SK-N-SH (cell line): ENCODE results near the gene WWP2. TPM values are rescaled to one million over a fixed set of nuclear protein-coding genes. Genes with fewer than 3 reads are reported as not detected.

Experiments
- CTCF ChIA-PET: fragments of 300-600, 350-600 bp; formaldehyde crosslinking; extraction: SDS; loops from one replicate; lab custom pipeline; 2021; lab: Yijun Ruan, JAX
- POLR2A ChIA-PET: fragments of 350-600 bp; sonication (Branson Sonifier 250); formaldehyde crosslinking; extraction: SDS; loops from one replicate; lab custom pipeline; 2020; ENCODE audit warnings: antibody characterized with exemption, inconsistent platforms; lab: Yijun Ruan, JAX
- DNase-seq: peaks from one replicate; pipeline ENCODE4 v3.0.0; 2012
- H2AFZ ChIP-seq: fragments of 200-600 bp; sonication (generic); 2 replicates; pipeline ENCODE4 v1.8.1; 2016; ENCODE audit warnings: antibody characterized with exemption, mild to moderate bottlenecking, low read depth
- H3F3A ChIP-seq: fragments of 200-600 bp; sonication (generic); replicated peaks from 2 replicates; pipeline ENCODE3; 2016; ENCODE audit warnings: antibody characterized with exemption, mild to moderate bottlenecking; ENCODE audit not compliant: insufficient read depth
- H3K27ac ChIP-seq, 2 experiments: fragments of 200-500 bp in 1 of 2; fragments of 200-600 bp in 1 of 2; sonication (Bioruptor generic) in 1 of 2; sonication (generic), shearing (Covaris generic) in 1 of 2; 2 replicates each; pipeline versions ENCODE4 v1.5.1 to v1.6.1; 2014 to 2016; ENCODE audit warnings: low read depth in 2 of 2, inconsistent platforms in 1 of 2, low read length in 1 of 2, mild to moderate bottlenecking in 1 of 2, mixed read lengths in 1 of 2
- H3K27me3 ChIP-seq: fragments of 200-600 bp; sonication (generic), shearing (Covaris generic); 2 replicates; pipeline ENCODE4 v1.6.1; 2016; ENCODE audit warnings: mixed run types; ENCODE audit not compliant: insufficient read depth
- H3K36me3 ChIP-seq, 2 experiments: fragments of 200-500 bp in 1 of 2; fragments of 200-600 bp in 1 of 2; sonication (Bioruptor generic) in 1 of 2; sonication (generic) in 1 of 2; replicated peaks in 1 of 2; 2 replicates each; pipeline versions ENCODE3 to v1.5.1; 2014 to 2016; ENCODE audit warnings: low read length in 1 of 2, mild to moderate bottlenecking in 1 of 2; ENCODE audit not compliant: insufficient read depth in 2 of 2, control insufficient read depth in 1 of 2
- H3K4me1 ChIP-seq, 2 experiments: fragments of 200-500 bp in 1 of 2; fragments of 200-600 bp in 1 of 2; sonication (Bioruptor generic) in 1 of 2; sonication (generic), shearing (Covaris generic) in 1 of 2; 2 replicates each; pipeline versions ENCODE4 v1.5.1 to v1.6.1; 2014 to 2016; ENCODE audit warnings: low read depth in 1 of 2, low read length in 1 of 2, mixed run types in 1 of 2; ENCODE audit not compliant: insufficient read depth in 2 of 2, control insufficient read depth in 1 of 2
- H3K4me2 ChIP-seq: fragments of 200-600 bp; sonication (generic), shearing (Covaris generic); 2 replicates; pipeline ENCODE4 v1.6.1; 2017; ENCODE audit warnings: mixed run types
- H3K4me3 ChIP-seq, 2 experiments: fragments of 200-500 bp in 1 of 2; fragments of 200-600 bp in 1 of 2; sonication (Bioruptor generic) in 1 of 2; sonication (generic), shearing (Covaris generic) in 1 of 2; 2 replicates each; pipeline versions ENCODE4 v1.5.1 to v1.8.1; 2014 to 2016; ENCODE audit warnings: low read depth in 2 of 2, inconsistent platforms in 1 of 2, low read length in 1 of 2, mild to moderate bottlenecking in 1 of 2, mixed read lengths in 1 of 2, moderate library complexity in 1 of 2
- H3K79me2 ChIP-seq: fragments of 200-600 bp; sonication (generic); 2 replicates; pipeline ENCODE4 v1.8.1; 2017; ENCODE audit warnings: mild to moderate bottlenecking; ENCODE audit not compliant: insufficient read depth
- H3K9ac ChIP-seq: fragments of 200-600 bp; sonication (generic); 2 replicates; pipeline ENCODE4 v1.6.1; 2017; ENCODE audit warnings: mixed run types
- H3K9me2 ChIP-seq: fragments of 200-600 bp; sonication (generic); 2 replicates; pipeline ENCODE4 v1.6.1; 2017; ENCODE audit warnings: mixed run types
- H3K9me3 ChIP-seq: fragments of 200-600 bp; sonication (generic); 2 replicates; pipeline ENCODE4 v1.6.1; 2017; ENCODE audit warnings: mixed run types, mild to moderate bottlenecking, moderate library complexity
- H4K20me1 ChIP-seq: fragments of 200-600 bp; sonication (generic); 2 replicates; pipeline ENCODE4 v1.6.1; 2017; ENCODE audit warnings: mild to moderate bottlenecking, mixed run types; ENCODE audit not compliant: insufficient read depth
- CHD2 ChIP-seq: fragments of 150-350 bp; IDR thresholded peaks from 2 replicates; pipeline ENCODE4 v1.6.1; 2018; ENCODE audit warnings: low read length; ENCODE audit not compliant: partially characterized antibody
- CTCF ChIP-seq: fragments of 200-600 bp; sonication (generic); IDR thresholded peaks from 2 replicates; pipeline ENCODE4 v1.6.1; 2017; ENCODE audit warnings: antibody characterized with exemption, mild to moderate bottlenecking, moderate library complexity
- ELF1 ChIP-seq: IDR thresholded peaks from 2 replicates; pipeline ENCODE4 v1.4.0; 2012
- EP300 ChIP-seq, 2 experiments: IDR thresholded peaks; 2 replicates each; pipeline versions ENCODE4 v1.4.0 to v1.6.1; 2012; ENCODE audit warnings: borderline replicate concordance in 1 of 2, low read depth in 1 of 2, low read length in 1 of 2
- FOXJ3 ChIP-seq: sonication (generic); formaldehyde crosslinking; IDR thresholded peaks from 2 replicates; pipeline ENCODE4 v1.5.1; 2020; ENCODE audit warnings: mild to moderate bottlenecking, missing genetic modification reagents
- GABPA ChIP-seq: IDR thresholded peaks from 2 replicates; pipeline ENCODE4 v1.4.0; 2012; ENCODE audit warnings: low read depth, mild to moderate bottlenecking
- GATA2 ChIP-seq: sonication (generic); formaldehyde crosslinking; IDR thresholded peaks from 2 replicates; pipeline ENCODE4 v1.5.0; 2020; ENCODE audit warnings: mild to moderate bottlenecking, missing genetic modification reagents
- IRF3 ChIP-seq: fragments of 150-350 bp; IDR thresholded peaks from 2 replicates; pipeline ENCODE4 v1.6.1; 2016; ENCODE audit warnings: mild to moderate bottlenecking, low read depth, low read length
- JUND ChIP-seq: IDR thresholded peaks from 2 replicates; pipeline ENCODE4 v1.4.0; 2012
- MEF2A ChIP-seq: IDR thresholded peaks from 2 replicates; pipeline ENCODE4 v1.4.0; 2012; ENCODE audit warnings: low read depth, borderline replicate concordance
- PBX3 ChIP-seq: IDR thresholded peaks from 2 replicates; pipeline ENCODE4; 2012
- POLR2AphosphoS5 ChIP-seq: IDR thresholded peaks from 2 replicates; pipeline ENCODE4 v1.6.1; 2012; ENCODE audit warnings: low read depth, low read length
- RCOR1 ChIP-seq: fragments of 150-350 bp; IDR thresholded peaks from 2 replicates; pipeline ENCODE4 v1.6.1; 2017; ENCODE audit warnings: antibody characterized with exemption, low read length
- RFX5 ChIP-seq: IDR thresholded peaks from 2 replicates; pipeline ENCODE4 v1.6.1; 2012; ENCODE audit warnings: mild to moderate bottlenecking, improper control_type of control experiment, low read length
- SIN3A ChIP-seq: IDR thresholded peaks from 2 replicates; pipeline ENCODE4 v1.6.1; 2012; ENCODE audit warnings: low read depth, mild to moderate bottlenecking, low read length, moderate library complexity, borderline replicate concordance
- SMC3 ChIP-seq: IDR thresholded peaks from 2 replicates; pipeline ENCODE4 v1.6.1; 2012; ENCODE audit warnings: low read depth, low read length, improper control_type of control experiment
- TAF1 ChIP-seq: IDR thresholded peaks from 2 replicates; pipeline ENCODE4 v1.6.1; 2012; ENCODE audit warnings: low read depth, mild to moderate bottlenecking, low read length, moderate library complexity, borderline replicate concordance
- TEAD4 ChIP-seq: IDR thresholded peaks from 2 replicates; pipeline ENCODE4 v1.4.0; 2012; ENCODE audit warnings: mild to moderate bottlenecking, borderline replicate concordance; ENCODE audit not compliant: insufficient read depth
- USF2 ChIP-seq: fragments of 150-350 bp; IDR thresholded peaks from 2 replicates; pipeline ENCODE4 v1.6.1; 2017; ENCODE audit warnings: antibody characterized with exemption, low read length, low read depth, borderline replicate concordance
- YY1 ChIP-seq: IDR thresholded peaks from 2 replicates; pipeline ENCODE4 v1.4.0; 2012; ENCODE audit warnings: low read depth, mild to moderate bottlenecking
- whole genome bisulfite sequencing: methylation state at CpG from one replicate; pipeline ENCODE4 v1.1.6; 2017; ENCODE audit warnings: low lambda C conversion rate; 5-methylcytosine and 5-hydroxymethylcytosine counted together
- polyA plus RNA-seq, 3 experiments: library from polyadenylated mRNA; depleted of rRNA; stranded (reverse); fragments of >200 nt; gene quantifications; 2 replicates each; pipeline ENCODE4 v1.2.3, GENCODE V29; 2012

WWP2 gene
- polyA plus RNA-seq, 1 of the 3 experiments (the other 2 are of a cell fraction), result 13.3 TPM

- no peaks in the 10 kb centered on the region for H3F3A ChIP-seq
- 96% methylated on average over 17 of the region's 17 CpGs for WGBS
- peaks cover 3 to 47% of the 10 kb centered on the region in 2 experiments for H3K36me3 ChIP-seq
- CTCF ChIA-PET, result interaction anchor here (1.9 to 9.3 kb wide), 2 partner anchors 138 to 180 kb away, joined by 7 to 65 read pairs; partner anchors contain the start of gene NOB1
- H3K4me3 ChIP-seq, result no peak overlapping the region
- H3K4me1 ChIP-seq, result no peaks in the 10 kb centered on the region; a peak in 1 of 4 replicates
- no peak for DNase-seq
- no peak for TF ChIP-seq GATA2
- TF ChIP-seq RFX5, result no peak
- no peak for TF ChIP-seq CTCF
- TF ChIP-seq ELF1, result no peak
- TF ChIP-seq RCOR1, result no peak
- H3K27ac ChIP-seq, result no peak overlapping the region
- H3K9me3 ChIP-seq, result no peaks in the 10 kb centered on the region
- no peaks in the 10 kb centered on the region for H3K9me2 ChIP-seq
- POLR2A ChIA-PET, result no interaction called here
- no peaks in the 10 kb centered on the region for H4K20me1 ChIP-seq
- H2AFZ ChIP-seq, result no peak overlapping the region
- H3K27me3 ChIP-seq, result no peaks in the 10 kb centered on the region
- no peak overlapping the region for H3K4me2 ChIP-seq
- no peaks in the 10 kb centered on the region for H3K79me2 ChIP-seq
- H3K9ac ChIP-seq, result no peak overlapping the region
Observed at GRCh38 chr16:69934751-69935150, 172.6 kb downstream of the WWP2 start.

GRCh38 chr16:69935278-69935711 is 173.2 kb downstream of the WWP2 start:
- CTCF ChIA-PET, result interaction anchor here (1.9 to 9.3 kb wide), 2 partner anchors 139 to 181 kb away, joined by 7 to 65 read pairs; partner anchors contain the start of gene NOB1
- peaks cover 3 to 50% of the 10 kb centered on the region in 2 experiments for H3K36me3 ChIP-seq
- TF ChIP-seq FOXJ3, result no peak
- TF ChIP-seq SIN3A, result no peak
- TF ChIP-seq SMC3, result no peak
- TF ChIP-seq PBX3, result no peak
- TF ChIP-seq EP300 (IDR thresholded peaks at IDR 0.05; ENCODE audit: borderline replicate concordance in 1 of 2, low read depth in 1 of 2, low read length in 1 of 2), result no peak
- no peak for TF ChIP-seq USF2
- TF ChIP-seq IRF3, result no peak
- no peak for TF ChIP-seq TEAD4
- no peak for TF ChIP-seq CHD2
- no peak for TF ChIP-seq JUND
- no peak for TF ChIP-seq POLR2AphosphoS5
- TF ChIP-seq YY1, result no peak
- no peak for TF ChIP-seq MEF2A
- TF ChIP-seq TAF1, result no peak
- TF ChIP-seq RFX5, result no peak
- no peak for TF ChIP-seq GABPA

More at GRCh38 chr16:69935278-69935711, 173.2 kb downstream of the WWP2 start:
- no peaks in the 10 kb centered on the region for H3K9me2 ChIP-seq
- H3K79me2 ChIP-seq, result no peaks in the 10 kb centered on the region
- WGBS, result 100% methylated on average over 16 of the region's 19 CpGs
- no peak overlapping the region for H3K27ac ChIP-seq
- no peaks in the 10 kb centered on the region for H4K20me1 ChIP-seq
- H3K9ac ChIP-seq, result no peak overlapping the region
- no peak overlapping the region for H3K4me3 ChIP-seq
- DNase-seq, result no peak
- H3K9me3 ChIP-seq, result no peaks in the 10 kb centered on the region
- H3K4me2 ChIP-seq, result no peak overlapping the region
- no peaks in the 10 kb centered on the region for H3F3A ChIP-seq
- no peaks in the 10 kb centered on the region; a peak in 1 of 4 replicates for H3K4me1 ChIP-seq
- POLR2A ChIA-PET, result no interaction called here
- no peak overlapping the region for H2AFZ ChIP-seq
- no peaks in the 10 kb centered on the region for H3K27me3 ChIP-seq
